MV-4-11 (cell line): ENCODE measurements around the gene PIERCE2.
"Not testable (repeated sequence)": the region's sequence is repeated elsewhere in the genome, so short reads cannot be mapped to it uniquely, and the experiment has no call there.

Experiments used
- DNase-seq: peaks from one replicate; lab custom pipeline; 2025; lab: John Stamatoyannopoulos, UW

The PIERCE2 gene

DNA sequence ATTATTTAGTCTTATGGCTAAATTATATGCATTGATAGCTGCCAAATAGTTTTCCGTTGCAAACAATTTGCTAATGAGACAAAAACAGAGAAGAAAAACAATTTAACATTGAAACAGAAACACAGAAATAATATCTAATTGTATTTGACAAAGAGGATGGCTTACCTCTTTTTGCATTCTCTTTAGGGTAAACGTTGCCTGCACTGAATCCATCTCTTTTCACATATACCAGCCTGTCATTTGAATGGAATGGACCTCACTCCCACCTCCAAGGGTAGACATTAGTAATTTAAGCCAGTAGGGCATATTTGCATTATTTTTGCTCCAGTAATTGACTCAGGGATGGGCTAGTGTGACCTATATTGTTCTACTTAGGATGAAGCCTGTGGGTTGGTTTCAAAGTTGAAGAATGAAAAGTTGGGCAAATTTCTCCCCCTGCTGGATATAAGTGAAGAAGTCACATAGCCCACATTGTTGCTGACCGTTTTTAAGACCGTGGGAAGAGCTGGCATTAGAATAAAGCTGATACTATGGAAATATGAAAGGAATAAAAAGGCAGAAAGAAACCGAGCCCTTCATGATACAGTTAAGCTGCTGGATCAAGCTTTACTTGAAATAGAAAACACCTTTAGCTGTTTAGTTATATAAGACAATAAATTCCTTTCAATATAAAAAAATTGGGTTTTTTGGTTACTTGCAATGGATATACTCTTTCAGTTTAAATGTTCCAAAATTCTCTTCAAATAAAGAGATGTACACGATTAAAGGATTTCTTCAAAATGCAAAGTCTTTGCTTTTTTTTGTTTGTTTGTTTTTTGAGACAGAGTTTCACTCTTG lies 26.9 kb downstream of the PIERCE2 start:
- peak; percentile 51 for DNase-seq

DNA sequence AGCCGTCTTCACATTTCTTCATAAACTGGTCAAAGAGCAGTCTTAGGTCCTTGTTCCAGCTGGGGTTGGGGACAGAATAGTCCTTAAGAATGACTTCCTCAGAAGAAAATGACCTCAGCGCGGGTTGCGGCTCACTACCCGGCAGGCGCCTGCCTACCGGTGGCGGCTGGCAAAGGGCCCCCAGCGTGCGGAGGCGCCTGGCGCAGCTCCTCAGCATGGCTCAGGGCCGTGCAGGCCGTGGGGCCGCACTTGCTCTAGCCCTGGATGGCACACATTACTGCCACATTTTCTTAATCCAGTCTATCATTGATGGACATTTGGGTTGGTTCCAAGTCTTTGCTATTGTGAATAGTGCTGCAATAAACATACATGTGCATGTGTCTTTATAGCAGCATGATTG lies 34.8 kb downstream of the PIERCE2 start:
- not testable (repeated sequence) for DNase-seq

DNA sequence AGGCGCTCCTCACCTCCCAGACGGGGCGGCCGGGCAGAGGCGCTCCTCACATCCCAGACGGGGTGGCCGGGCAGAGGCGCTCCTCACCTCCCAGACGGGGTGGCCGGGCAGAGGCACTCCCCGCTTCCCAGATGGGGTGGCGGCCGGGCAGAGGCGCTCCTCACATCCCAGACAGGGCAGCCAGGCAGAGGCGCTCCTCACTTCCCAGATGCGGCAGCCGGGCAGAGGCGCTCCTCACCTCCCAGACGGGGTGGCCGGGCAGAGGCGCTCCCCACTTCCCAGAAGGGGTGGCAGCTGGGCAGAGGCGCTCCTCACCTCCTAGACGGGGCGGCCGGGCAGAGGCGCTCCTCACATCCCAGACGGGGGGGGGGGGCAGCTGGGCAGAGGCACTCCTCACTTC lies 37.6 kb downstream of the PIERCE2 start:
- DNase-seq = not testable (repeated sequence)

DNA sequence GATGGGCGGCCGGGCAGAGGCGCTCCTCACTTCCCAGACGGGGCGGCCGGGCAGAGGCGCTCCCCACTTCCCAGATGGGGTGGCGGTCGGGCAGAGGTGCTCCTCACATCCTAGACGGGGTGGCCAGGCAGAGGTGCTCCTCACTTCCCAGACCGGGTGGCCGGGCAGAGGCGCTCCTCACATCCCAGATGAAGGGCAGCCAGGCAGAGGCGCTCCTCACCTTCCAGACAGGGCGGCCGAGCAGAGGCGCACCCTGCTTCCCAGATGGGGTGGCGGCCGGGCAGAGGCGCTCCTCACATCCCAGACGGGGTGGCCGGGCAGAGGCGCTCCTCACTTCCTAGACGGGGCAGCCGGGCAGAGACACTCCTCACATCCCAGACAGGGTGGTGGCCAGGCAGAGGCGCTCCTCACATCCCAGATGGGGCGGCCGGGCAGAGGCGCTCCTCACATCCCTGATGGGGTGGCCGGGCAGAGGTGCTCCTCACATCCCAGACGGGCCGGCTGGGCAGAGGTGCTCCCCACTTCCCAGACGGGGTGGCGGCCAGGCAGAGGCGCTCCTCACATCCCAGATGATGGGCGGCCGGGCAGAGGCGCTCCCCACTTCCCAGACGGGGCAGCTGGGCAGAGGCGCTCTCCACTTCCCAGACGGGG lies 38.2 kb downstream of the PIERCE2 start:
- DNase-seq = not testable (repeated sequence)

DNA sequence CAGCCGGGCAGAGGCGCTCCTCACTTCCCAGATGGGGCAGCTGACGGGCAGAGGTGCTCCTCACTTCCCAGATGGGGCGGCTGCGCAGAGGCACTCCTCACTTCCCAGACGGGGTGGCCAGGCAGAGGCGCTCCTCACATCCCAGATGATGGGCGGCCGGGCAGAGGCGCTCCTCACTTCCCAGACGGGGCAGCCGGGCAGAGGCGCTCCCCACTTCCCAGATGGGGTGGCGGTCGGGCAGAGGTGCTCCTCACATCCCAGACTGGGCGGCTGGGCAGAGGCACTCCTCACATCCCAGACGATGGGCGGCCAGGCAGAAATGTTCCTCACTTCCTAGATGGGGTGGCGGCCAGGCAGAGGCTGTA lies 38.7 kb downstream of the PIERCE2 start:
- DNase-seq = not testable (repeated sequence)

DNA sequence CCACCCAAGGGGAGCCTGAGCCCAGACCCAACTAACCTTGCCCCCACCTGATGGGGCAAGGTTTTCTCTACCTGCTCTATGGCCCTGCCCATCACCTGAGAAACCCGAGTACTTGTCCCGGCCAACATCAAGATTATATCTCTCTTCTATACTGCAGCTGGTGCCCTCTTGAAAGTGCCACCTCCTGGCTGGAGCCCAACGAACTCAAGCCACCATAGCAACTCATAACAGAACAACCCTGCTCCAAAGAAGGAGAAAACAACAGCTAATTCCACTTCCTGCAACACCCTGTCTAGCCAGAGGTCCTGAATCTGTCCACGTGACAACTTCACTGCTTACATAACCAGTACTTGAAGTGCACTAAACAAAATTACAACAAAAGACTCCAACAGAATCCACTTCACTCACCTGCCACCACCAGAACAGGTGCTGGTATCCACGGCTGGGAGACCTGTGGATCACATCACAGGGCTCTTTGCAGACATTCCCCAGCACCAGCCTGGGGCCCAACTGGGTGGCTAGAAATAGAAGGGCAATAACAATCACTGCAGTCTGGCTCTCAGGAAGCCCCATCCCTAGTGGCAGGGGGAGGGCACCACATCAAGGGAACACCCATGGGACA lies 49.2 kb downstream of the PIERCE2 start:
- DNase-seq = no peak

DNA sequence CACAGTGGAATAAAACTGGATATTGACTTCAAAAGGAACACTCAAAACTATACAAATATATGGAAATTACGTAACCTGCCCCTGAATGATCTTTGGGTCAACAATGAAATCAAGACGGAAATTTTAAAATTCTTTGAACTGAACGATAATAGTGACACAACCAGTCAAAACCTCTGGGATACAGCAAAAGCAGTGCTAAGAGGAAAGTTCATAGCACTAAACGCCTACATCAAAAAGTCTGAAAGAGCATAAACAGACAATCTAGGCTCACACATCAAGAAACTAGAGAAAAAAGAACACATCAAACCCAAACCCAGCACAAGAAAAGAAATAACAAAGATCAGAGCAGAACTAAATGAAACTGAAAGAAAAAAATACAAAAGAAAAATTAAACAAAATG lies 53.2 kb downstream of the PIERCE2 start:
- no peak for DNase-seq

DNA sequence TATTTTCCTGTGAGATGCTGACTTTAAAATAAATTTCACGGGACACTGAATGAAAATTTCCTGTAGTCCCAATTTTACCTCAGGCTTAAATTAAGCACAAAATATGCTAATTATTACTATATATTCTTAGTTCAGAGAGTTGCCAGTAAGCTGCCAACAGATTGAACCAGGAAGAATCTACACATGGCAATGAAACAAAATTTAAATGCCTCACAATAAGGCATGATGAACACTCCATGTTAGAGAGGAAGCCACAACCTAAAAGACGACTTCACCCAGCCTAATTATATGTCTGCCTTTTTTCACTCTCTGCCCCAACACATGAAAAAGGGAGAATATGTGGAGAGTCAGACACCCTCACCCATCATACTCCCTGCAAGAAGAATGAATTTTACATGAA lies 60.0 kb downstream of the PIERCE2 start:
- no peak for DNase-seq
